NOMO-1 (cell line): ENCODE measurements around the gene PRAF2.

ENCODE experiments used
- DNase-seq, 2 experiments: peaks; one replicate each; lab custom pipeline; 2025; ENCODE audit not compliant: unreplicated experiment in 2 of 2; lab: John Stamatoyannopoulos, UW

The PRAF2 gene

DNA sequence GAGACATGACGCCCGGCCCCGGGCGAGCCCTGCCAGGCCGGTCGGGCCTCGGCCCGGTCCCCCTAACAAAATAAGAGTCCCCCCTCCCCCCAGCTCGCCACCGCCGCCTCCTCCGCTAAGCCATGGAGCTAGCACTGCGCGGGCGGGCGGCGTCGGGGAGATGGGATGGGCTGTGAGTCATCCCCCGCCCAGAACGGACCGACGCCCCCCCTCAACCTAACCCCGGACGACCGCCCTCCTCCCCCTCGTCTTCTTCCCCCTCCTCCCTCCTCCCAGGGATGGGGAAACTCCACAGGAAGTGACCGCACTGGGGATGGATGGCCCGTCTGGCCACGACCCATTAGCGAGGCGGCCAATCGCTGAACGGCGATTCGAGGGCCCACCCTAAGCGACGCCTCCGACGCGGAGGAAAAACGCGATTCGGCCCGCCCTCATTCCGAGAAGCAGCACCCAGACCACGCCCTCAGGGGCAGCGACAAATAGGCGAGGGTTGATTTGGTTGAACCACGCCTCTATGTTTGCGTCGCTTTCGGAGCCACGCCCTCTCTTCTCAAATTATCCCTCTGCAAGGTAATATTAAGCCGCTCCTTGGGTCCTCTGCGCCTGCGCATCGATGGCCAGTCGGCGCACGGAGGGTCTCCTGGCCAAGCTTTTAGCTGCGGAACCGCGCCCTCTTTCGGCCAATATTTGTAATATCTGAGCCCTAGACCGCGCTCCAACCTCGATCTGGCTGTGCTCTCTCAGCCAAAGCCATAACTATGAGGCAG, 30.4 kb downstream of the PRAF2 start, which contains the start of gene TFE3:
Gene TFE3, minus strand, starts transcription at position 138 of the 767 bp plus-strand sequence. Its CDS starts 131 bp downstream, at position 7.
- peak; percentile 92 to 97 for DNase-seq

GRCh38 chrX:49042581-49043219, 31.1 kb downstream of the PRAF2 start:
- no peak for DNase-seq

- peak in 1 of 2 experiments; percentile 4 for DNase-seq
Observed at GRCh38 chrX:49041744-49042580, 31.8 kb downstream of the PRAF2 start.

DNA sequence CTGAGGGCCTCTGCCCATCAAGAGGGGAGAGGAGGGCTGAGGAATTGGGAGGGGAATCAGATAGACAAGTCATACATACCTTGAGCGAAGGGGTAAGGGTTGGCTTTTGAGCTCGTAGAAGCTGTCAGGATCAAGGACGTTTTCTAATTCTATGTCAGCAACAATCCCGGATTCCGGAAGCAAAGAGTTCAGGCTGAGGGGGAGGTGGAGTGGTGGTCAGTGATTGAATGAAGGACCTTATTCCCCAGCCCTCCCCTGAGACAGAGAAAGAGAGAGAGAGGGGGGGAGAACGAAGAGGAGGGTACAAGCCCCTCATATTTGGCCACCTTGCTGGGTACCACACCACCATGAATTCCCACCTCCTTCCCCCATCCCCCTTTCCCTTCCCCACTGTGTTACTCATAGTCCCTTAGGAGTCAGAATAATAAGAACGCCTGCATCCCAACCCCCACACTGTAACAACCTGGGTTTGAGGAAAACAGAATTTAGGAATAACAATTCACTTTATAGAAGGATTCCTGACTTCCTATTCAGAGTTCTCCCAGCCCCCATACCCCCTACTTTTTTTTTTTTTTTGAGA, 33.3 kb downstream of the PRAF2 start:
- DNase-seq: no peak

DNA sequence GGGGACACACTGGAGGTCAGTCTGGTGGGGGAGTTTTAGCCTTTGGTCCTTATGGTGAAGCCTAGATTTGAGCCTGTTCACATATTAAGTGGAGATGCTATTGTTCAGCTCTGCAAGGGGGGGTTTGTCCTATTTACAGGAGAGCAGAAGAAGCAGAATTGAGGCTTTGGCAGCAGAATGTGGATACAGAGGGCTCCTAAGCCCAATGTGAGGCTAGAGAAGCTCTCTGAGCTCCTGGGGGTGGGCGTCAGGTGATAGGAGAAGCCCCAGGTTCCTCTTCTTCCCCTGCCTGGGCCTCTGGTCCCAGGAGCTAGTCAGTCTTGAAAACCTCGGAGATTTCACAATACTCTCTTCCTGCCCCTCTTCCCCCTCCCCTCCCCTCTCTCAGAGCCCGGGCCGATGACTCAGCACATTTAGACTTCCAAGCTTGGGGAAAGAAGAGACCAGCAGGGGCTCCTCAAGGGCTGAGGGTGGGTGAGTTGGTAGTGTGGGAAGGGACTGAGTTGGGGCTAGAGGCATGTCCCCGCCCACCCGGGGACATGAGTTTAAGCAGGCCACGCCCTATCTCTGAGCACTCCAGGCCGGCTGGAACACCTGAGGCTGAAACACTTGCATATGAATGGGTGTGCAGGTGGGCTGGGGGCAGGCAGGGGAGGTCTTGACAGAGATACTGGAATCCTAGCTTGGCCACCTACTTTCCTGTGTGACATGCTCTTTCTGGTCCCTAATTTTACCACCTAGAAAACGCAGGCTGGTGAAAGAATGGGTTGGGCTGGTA, 34.0 kb downstream of the PRAF2 start:
- DNase-seq: peak; percentile 91 to 94

GRCh38 chrX:49037883-49038475, 35.8 kb downstream of the PRAF2 start:
- no peak for DNase-seq

GRCh38 chrX:49030283-49030682, 43.5 kb downstream of the PRAF2 start:
- no peak for DNase-seq

GRCh38 chrX:49029876-49030275, 43.9 kb downstream of the PRAF2 start:
- DNase-seq: no peak
